Measurements from ENCODE around the gene SEMA3C. TPM values are rescaled to one million over a fixed set of nuclear protein-coding genes. Genes with fewer than 3 reads are reported as not detected.

Gene SEMA3C
- total RNA-seq, 1 experiment from 2014 or later = 232 TPM

GRCh38 chr7:80875537-80876120, 43.2 kb downstream of the SEMA3C start:
- no peaks in the 10 kb centered on the region for H3K9me3 ChIP-seq (ENCODE audit: control insufficient read depth, insufficient read depth, low read depth, low read length)
- DNase-seq (ENCODE audit: low read depth, low spot score) (no peak), ATAC-seq (no peak)
- H3K4me3 ChIP-seq (ENCODE audit: low read depth in 2 of 2, low read length in 2 of 2) = no peak overlapping the region
- peaks cover 82% of the 10 kb centered on the region for H3K4me1 ChIP-seq (ENCODE audit: control insufficient read depth, insufficient read depth, low read length)
- H3K27me3 ChIP-seq (ENCODE audit: control insufficient read depth, insufficient read depth, low read length) = no peaks in the 10 kb centered on the region
- H3K27ac ChIP-seq (ENCODE audit: low read length) = peak overlapping the region; percentile 92
- CTCF ChIA-PET = no interaction called here
- BruUV-seq (replicated peaks) = no TSS peak
- POLR2A ChIA-PET = no interaction called here
- in situ Hi-C loops (cut with HindIII; ENCODE audit: low pct_unique_long_range_greater_than_20kb, low sequenced_read_pairs) (no loop called here), intact Hi-C loops (cut with micrococcal nuclease; ENCODE audit: unreplicated experiment) (no loop called here)
- TF ChIP-seq SIN3A (IDR thresholded peaks at IDR 0.05; ENCODE audit: borderline replicate concordance, insufficient read depth, low read depth, low read length) = no peak
- TF ChIP-seq TCF7L2 (IDR thresholded peaks at IDR 0.05; ENCODE audit: low read depth, low read length) = no peak
- no peak for TF ChIP-seq POLR2AphosphoS5 (IDR thresholded peaks at IDR 0.05; ENCODE audit: low read depth, low read length)
- no peak for TF ChIP-seq REST (IDR thresholded peaks at IDR 0.05; ENCODE audit: insufficient read depth in 1 of 2, low read depth in 2 of 2, low read length in 1 of 2)
- no peak for TF ChIP-seq CTCF (IDR thresholded peaks at IDR 0.05)
- H3K36me3 ChIP-seq (ENCODE audit: control insufficient read depth, insufficient read depth, low read length) = peaks cover 9% of the 10 kb centered on the region; the same call in 1 of the 2 replicates

- DNase-seq (ENCODE audit: low read depth, low spot score) = no peak
- ATAC-seq = no peak
- POLR2A ChIA-PET = no interaction called here
- H3K27ac ChIP-seq (ENCODE audit: low read length) = peak overlapping the region; percentile 73
- CTCF ChIA-PET = no interaction called here
- TSS peak; percentile 2 for BruUV-seq (replicated peaks)
- no peak for TF ChIP-seq REST (IDR thresholded peaks at IDR 0.05; ENCODE audit: insufficient read depth in 1 of 2, low read depth in 2 of 2, low read length in 1 of 2)
- TF ChIP-seq TCF7L2 (IDR thresholded peaks at IDR 0.05; ENCODE audit: low read depth, low read length) = no peak
- TF ChIP-seq POLR2AphosphoS5 (IDR thresholded peaks at IDR 0.05; ENCODE audit: low read depth, low read length) = peak; percentile 73
- no peak for TF ChIP-seq CTCF (IDR thresholded peaks at IDR 0.05)
- TF ChIP-seq SIN3A (IDR thresholded peaks at IDR 0.05; ENCODE audit: borderline replicate concordance, insufficient read depth, low read depth, low read length) = no peak
- no peaks in the 10 kb centered on the region for H3K27me3 ChIP-seq (ENCODE audit: control insufficient read depth, insufficient read depth, low read length)
- intact Hi-C loops (cut with micrococcal nuclease; ENCODE audit: unreplicated experiment) = no loop called here
- in situ Hi-C loops (cut with HindIII; ENCODE audit: low pct_unique_long_range_greater_than_20kb, low sequenced_read_pairs) = no loop called here
- no peaks in the 10 kb centered on the region for H3K9me3 ChIP-seq (ENCODE audit: control insufficient read depth, insufficient read depth, low read depth, low read length)
- no peak overlapping the region for H3K4me3 ChIP-seq (ENCODE audit: low read depth in 2 of 2, low read length in 2 of 2)
- peaks cover 9% of the 10 kb centered on the region; the same call in 1 of the 2 replicates for H3K36me3 ChIP-seq (ENCODE audit: control insufficient read depth, insufficient read depth, low read length)
- H3K4me1 ChIP-seq (ENCODE audit: control insufficient read depth, insufficient read depth, low read length) = peaks cover 84% of the 10 kb centered on the region
These were observed 45.7 kb downstream of the SEMA3C start for GRCh38 chr7:80873140-80873539.

All from Panc1 (cell line).